H4 (cell line): ENCODE results near the gene COL6A1. TPM values are rescaled to one million over a fixed set of nuclear protein-coding genes. Genes with fewer than 3 reads are reported as not detected.
"Not testable (repeated sequence)": the region's sequence is repeated elsewhere in the genome, so short reads cannot be mapped to it uniquely, and the experiment has no call there.

Experiments used
- DNase-seq: peaks from one replicate; pipeline ENCODE4 v3.0.0-alpha.2; 2015; ENCODE audit warnings: low spot score
- total RNA-seq: library from RNA; depleted of rRNA; stranded (reverse); fragments of >200 nt; shearing (Covaris generic); gene quantifications from 2 replicates; pipeline ENCODE4 v1.2.3, GENCODE V29; 2014

The COL6A1 gene
- total RNA-seq, 1 experiment from 2014 or later: 29.6 TPM

GRCh38 chr21:46005894-46006546 lies 24.4 kb downstream of the COL6A1 start:
- DNase-seq: not testable (repeated sequence)

- no peak for DNase-seq
These were observed 25.2 kb downstream of the COL6A1 start for GRCh38 chr21:46006547-46007491.

GRCh38 chr21:46007492-46007868 lies 25.9 kb downstream of the COL6A1 start:
- DNase-seq: no peak

- DNase-seq: no peak
These were observed 27.5 kb downstream of the COL6A1 start for GRCh38 chr21:46008893-46009621.

GRCh38 chr21:46009951-46010705 lies 28.6 kb downstream of the COL6A1 start:
- no peak for DNase-seq

- DNase-seq: no peak
These were observed 29.8 kb downstream of the COL6A1 start for GRCh38 chr21:46011267-46011967.

- no peak for DNase-seq
These were observed 30.6 kb downstream of the COL6A1 start for GRCh38 chr21:46012154-46012553.

- no peak for DNase-seq
These were observed 33.3 kb downstream of the COL6A1 start for GRCh38 chr21:46014828-46015227.

GRCh38 chr21:46017148-46017547 lies 35.6 kb downstream of the COL6A1 start:
- no peak for DNase-seq

GRCh38 chr21:46017695-46018094 lies 36.1 kb downstream of the COL6A1 start:
- DNase-seq: no peak

GRCh38 chr21:46018615-46019014 lies 37.0 kb downstream of the COL6A1 start:
- DNase-seq: no peak

GRCh38 chr21:46020581-46020980 lies 39.0 kb downstream of the COL6A1 start:
- no peak for DNase-seq

GRCh38 chr21:46021398-46021797 lies 39.8 kb downstream of the COL6A1 start:
- DNase-seq: no peak

GRCh38 chr21:46021978-46022544 lies 40.5 kb downstream of the COL6A1 start:
- no peak for DNase-seq

GRCh38 chr21:46022551-46023525 lies 41.3 kb downstream of the COL6A1 start:
- no peak for DNase-seq

- DNase-seq: no peak
These were observed 42.0 kb downstream of the COL6A1 start for GRCh38 chr21:46023555-46023954.

GRCh38 chr21:46024141-46024540 lies 42.6 kb downstream of the COL6A1 start:
- no peak for DNase-seq

GRCh38 chr21:46025113-46025770 lies 43.7 kb downstream of the COL6A1 start:
- DNase-seq: no peak
